HEK293 (cell line): ENCODE results near the gene ARAP3.
A peak's percentile ranks its signal among the peaks of the same experiment; 100 is the strongest.

Experiments
- CTCF ChIA-PET: fragments of 350-600 bp; formaldehyde crosslinking; extraction: SDS; loops from one replicate; lab custom pipeline; 2021; ENCODE audit warnings: antibody characterized with exemption; lab: Yijun Ruan, JAX
- POLR2A ChIA-PET: fragments of 300-600 bp; formaldehyde crosslinking; extraction: SDS; loops from one replicate; lab custom pipeline; 2020; ENCODE audit warnings: antibody characterized with exemption, inconsistent platforms; lab: Yijun Ruan, JAX
- H3K27ac ChIP-seq: fragments of 200-500 bp; sonication (Bioruptor generic); 2 replicates; pipeline ENCODE4 v1.5.1; 2014; ENCODE audit warnings: low read depth, low read length, control low read depth, inconsistent platforms; ENCODE audit errors: extremely low read depth
- H3K36me3 ChIP-seq, 2 experiments: fragments of 200-500 bp in 1 of 2; sonication (Bioruptor generic) in 1 of 2; 1 replicate in 1 of 2; 2 replicates in 1 of 2; pipeline ENCODE4 v1.5.1; 2014 to 2017; ENCODE audit warnings: inconsistent platforms in 2 of 2, low read length in 2 of 2; ENCODE audit not compliant: control insufficient read depth in 2 of 2, insufficient read depth in 1 of 2
- H3K4me1 ChIP-seq: fragments of 200-500 bp; sonication (Bioruptor generic); 2 replicates; pipeline ENCODE4 v1.5.1; 2014; ENCODE audit warnings: mild to moderate bottlenecking, low read length, inconsistent platforms; ENCODE audit not compliant: control insufficient read depth, insufficient read depth
- H3K4me3 ChIP-seq: 2 replicates; pipeline ENCODE4 v1.5.1; 2011; ENCODE audit warnings: low read depth, mild to moderate bottlenecking, control low read depth, low read length, moderate library complexity
- H3K9me3 ChIP-seq: fragments of 200-500 bp; sonication (Bioruptor generic); 2 replicates; pipeline ENCODE4 v1.5.1; 2014; ENCODE audit warnings: low read depth, low read length, inconsistent platforms; ENCODE audit not compliant: control insufficient read depth, insufficient read depth
- EGR2 ChIP-seq: fragments of 450-650 bp; formaldehyde crosslinking; IDR thresholded peaks from 2 replicates; pipeline ENCODE4 v1.5.1; 2016; ENCODE audit warnings: low read depth, missing biosample characterization, missing genetic modification characterization
- FEZF1 ChIP-seq: fragments of 450-650 bp; formaldehyde crosslinking; IDR thresholded peaks from 2 replicates; pipeline ENCODE4 v1.5.1; 2016; ENCODE audit warnings: missing biosample characterization, missing genetic modification characterization
- KLF1 ChIP-seq: fragments of 450-650 bp; formaldehyde crosslinking; IDR thresholded peaks from 2 replicates; pipeline ENCODE4 v1.5.1; 2016; ENCODE audit warnings: missing biosample characterization, missing genetic modification characterization
- KLF10 ChIP-seq: fragments of 450-650 bp; IDR thresholded peaks from 2 replicates; pipeline ENCODE4 v1.5.1; 2018; ENCODE audit warnings: missing biosample characterization, mild to moderate bottlenecking, missing genetic modification characterization
- SP2 ChIP-seq: fragments of 450-650 bp; formaldehyde crosslinking; IDR thresholded peaks from 2 replicates; pipeline ENCODE4 v1.5.1; 2016; ENCODE audit warnings: missing biosample characterization, missing genetic modification characterization
- TCF7L2 ChIP-seq: IDR thresholded peaks from 2 replicates; pipeline ENCODE4 v1.6.1; 2011; ENCODE audit warnings: low read depth, mild to moderate bottlenecking, inconsistent platforms, low read length, moderate library complexity, borderline replicate concordance
- ZNF10 ChIP-seq: fragments of 450-650 bp; formaldehyde crosslinking; IDR thresholded peaks from 2 replicates; pipeline ENCODE4 v1.5.1; 2017; ENCODE audit warnings: missing biosample characterization, missing genetic modification characterization
- ZNF114 ChIP-seq: fragments of 450-650 bp; formaldehyde crosslinking; IDR thresholded peaks from 2 replicates; pipeline ENCODE4 v1.5.0; 2017; ENCODE audit warnings: missing biosample characterization, missing genetic modification characterization
- ZNF211 ChIP-seq: fragments of 450-650 bp; formaldehyde crosslinking; IDR thresholded peaks from 2 replicates; pipeline ENCODE4 v1.5.1; 2016; ENCODE audit warnings: low read depth, missing biosample characterization, missing genetic modification characterization
- ZNF266 ChIP-seq: fragments of 450-650 bp; formaldehyde crosslinking; IDR thresholded peaks from 2 replicates; pipeline ENCODE4 v1.5.1; 2016; ENCODE audit warnings: missing biosample characterization, missing genetic modification characterization, low read depth
- ZNF292 ChIP-seq: fragments of 450-650 bp; formaldehyde crosslinking; IDR thresholded peaks from 2 replicates; pipeline ENCODE4 v1.5.1; 2016; ENCODE audit warnings: low read depth, missing biosample characterization, missing genetic modification characterization, borderline replicate concordance
- ZNF394 ChIP-seq: fragments of 450-650 bp; formaldehyde crosslinking; IDR thresholded peaks from 2 replicates; pipeline ENCODE4 v1.5.1; 2016; ENCODE audit warnings: missing biosample characterization, missing genetic modification characterization, mild to moderate bottlenecking, moderate library complexity, borderline replicate concordance
- ZNF398 ChIP-seq: fragments of 450-650 bp; formaldehyde crosslinking; IDR thresholded peaks from 2 replicates; pipeline ENCODE4 v1.5.1; 2017; ENCODE audit warnings: missing biosample characterization, missing genetic modification characterization
- ZNF514 ChIP-seq: fragments of 450-650 bp; formaldehyde crosslinking; IDR thresholded peaks from 2 replicates; pipeline ENCODE4 v1.5.1; 2016; ENCODE audit warnings: missing biosample characterization, missing genetic modification characterization
- ZNF624 ChIP-seq: fragments of 450-650 bp; formaldehyde crosslinking; IDR thresholded peaks from 2 replicates; pipeline ENCODE4 v1.5.1; 2017; ENCODE audit warnings: missing biosample characterization, missing genetic modification characterization
- ZNF658 ChIP-seq: fragments of 450-650 bp; formaldehyde crosslinking; IDR thresholded peaks from 2 replicates; pipeline ENCODE4; 2016; ENCODE audit warnings: missing biosample characterization, missing genetic modification characterization
- ZNF837 ChIP-seq: fragments of 450-650 bp; formaldehyde crosslinking; IDR thresholded peaks from 2 replicates; pipeline ENCODE4 v1.5.1; 2016; ENCODE audit warnings: missing biosample characterization, missing genetic modification characterization
- TF ChIP-seq, protein P1 (sequence below): fragments of 450-650 bp; formaldehyde crosslinking; IDR thresholded peaks from 2 replicates; pipeline ENCODE4 v1.5.1; 2016; ENCODE audit warnings: missing biosample characterization, missing genetic modification characterization
- TF ChIP-seq, protein P2 (sequence below): fragments of 450-650 bp; formaldehyde crosslinking; IDR thresholded peaks from 2 replicates; pipeline ENCODE4 v1.5.1; 2016; ENCODE audit warnings: missing biosample characterization, missing genetic modification characterization, low read depth
- TF ChIP-seq, protein P3 (sequence below): fragments of 450-650 bp; formaldehyde crosslinking; IDR thresholded peaks from 2 replicates; pipeline ENCODE4 v1.5.1; 2016; ENCODE audit warnings: missing biosample characterization, missing genetic modification characterization
- TF ChIP-seq, protein P4 (sequence below): fragments of 450-650 bp; formaldehyde crosslinking; IDR thresholded peaks from 2 replicates; pipeline ENCODE4 v1.5.1; 2016; ENCODE audit warnings: missing biosample characterization, missing genetic modification characterization
- TF ChIP-seq, protein P5 (sequence below): fragments of 450-650 bp; formaldehyde crosslinking; IDR thresholded peaks from 2 replicates; pipeline ENCODE4 v1.5.1; 2016; ENCODE audit warnings: missing biosample characterization, missing genetic modification characterization

Gene ARAP3

DNA sequence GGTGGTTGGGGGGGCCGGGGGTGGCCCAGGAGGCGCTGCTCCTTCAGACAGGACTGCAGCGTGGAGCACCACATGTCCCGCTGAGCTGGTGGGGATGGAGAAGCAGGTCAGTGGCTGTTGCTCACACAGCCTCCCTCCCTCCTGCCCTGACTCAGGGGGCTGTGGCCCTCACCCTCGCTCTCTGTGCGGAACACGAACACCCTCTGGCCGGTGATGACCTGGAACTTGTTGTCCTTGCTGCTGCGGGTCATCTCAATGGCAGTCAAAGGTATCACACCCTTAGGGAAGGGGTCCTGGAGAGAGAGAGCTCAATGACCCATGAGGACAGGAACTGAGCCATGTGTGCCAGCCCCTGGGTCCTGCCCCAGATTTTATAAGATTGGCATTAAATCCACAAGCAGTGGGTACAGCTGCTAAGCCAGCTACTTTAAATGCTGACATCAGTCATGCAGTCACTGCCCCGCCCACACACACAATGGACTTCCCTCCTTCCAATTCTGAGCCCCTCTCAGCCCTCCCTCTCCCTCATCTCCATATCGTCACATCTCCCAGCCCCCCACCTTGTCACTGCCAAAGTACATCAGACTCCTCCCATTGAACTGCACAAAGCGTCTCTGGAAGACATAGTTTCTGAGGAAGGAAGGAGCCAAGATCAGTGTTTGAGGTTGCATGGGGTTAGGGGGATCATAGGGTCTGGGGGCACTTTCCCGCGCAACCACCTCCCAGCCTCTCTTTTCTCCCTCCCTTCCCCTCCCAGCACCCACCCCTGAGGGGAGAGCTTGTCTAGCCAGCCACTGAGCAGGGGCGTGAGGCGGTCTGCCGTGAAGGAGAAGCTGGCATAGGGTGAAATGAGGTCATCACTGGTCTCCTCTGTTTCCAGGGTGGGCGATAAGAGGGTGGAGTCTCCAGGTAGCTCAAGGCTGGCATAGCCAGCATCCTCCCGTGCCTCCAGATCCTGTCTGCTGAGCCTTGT, 8.9 kb downstream of the ARAP3 start:
- Histone ChIP-seq H3K9me3 (no peaks in the 10 kb centered on the region), H3K4me3 (no peak overlapping the region), H3K4me1 (no peaks in the 10 kb centered on the region), H3K36me3 (peaks cover 0 to 9% of the 10 kb centered on the region in 2 experiments; a peak in 2 of 3 replicates), H3K27ac (no peak overlapping the region)
- ChIA-PET CTCF (interaction anchor here (0.5 to 1.2 kb wide), 7 partner anchors 8 to 516 kb away, joined by 3 to 5 read pairs (median 4); no protein-coding TSS in a partner anchor), POLR2A (interaction anchor here (0.5 to 1.5 kb wide), 3 partner anchors 14 to 81 kb away, joined by 3 to 5 read pairs (median 4); no protein-coding TSS in a partner anchor)
- TF ChIP-seq, protein P1, sequence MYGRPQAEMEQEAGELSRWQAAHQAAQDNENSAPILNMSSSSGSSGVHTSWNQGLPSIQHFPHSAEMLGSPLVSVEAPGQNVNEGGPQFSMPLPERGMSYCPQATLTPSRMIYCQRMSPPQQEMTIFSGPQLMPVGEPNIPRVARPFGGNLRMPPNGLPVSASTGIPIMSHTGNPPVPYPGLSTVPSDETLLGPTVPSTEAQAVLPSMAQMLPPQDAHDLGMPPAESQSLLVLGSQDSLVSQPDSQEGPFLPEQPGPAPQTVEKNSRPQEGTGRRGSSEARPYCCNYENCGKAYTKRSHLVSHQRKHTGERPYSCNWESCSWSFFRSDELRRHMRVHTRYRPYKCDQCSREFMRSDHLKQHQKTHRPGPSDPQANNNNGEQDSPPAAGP (tag by site-specific recombination): peak; percentile 63; the same call in 1 of the 2 replicates
- TF ChIP-seq ZNF10 (tag by site-specific recombination): 0 out of 2 replicates have a peak, but pooled peaks have one; percentile 35
- no peak for TF ChIP-seq ZNF514
- no peak for TF ChIP-seq ZNF266 (tag by site-specific recombination)
- no peak for TF ChIP-seq ZNF624 (tag by site-specific recombination)
- no peak for TF ChIP-seq KLF10 (tag by site-specific recombination)
- peak; percentile 38 for TF ChIP-seq SP2 (tag by site-specific recombination)
- TF ChIP-seq ZNF398 (tag by site-specific recombination): peak; percentile 93
- no peak for TF ChIP-seq ZNF658 (tag by site-specific recombination)
- TF ChIP-seq, protein P2, sequence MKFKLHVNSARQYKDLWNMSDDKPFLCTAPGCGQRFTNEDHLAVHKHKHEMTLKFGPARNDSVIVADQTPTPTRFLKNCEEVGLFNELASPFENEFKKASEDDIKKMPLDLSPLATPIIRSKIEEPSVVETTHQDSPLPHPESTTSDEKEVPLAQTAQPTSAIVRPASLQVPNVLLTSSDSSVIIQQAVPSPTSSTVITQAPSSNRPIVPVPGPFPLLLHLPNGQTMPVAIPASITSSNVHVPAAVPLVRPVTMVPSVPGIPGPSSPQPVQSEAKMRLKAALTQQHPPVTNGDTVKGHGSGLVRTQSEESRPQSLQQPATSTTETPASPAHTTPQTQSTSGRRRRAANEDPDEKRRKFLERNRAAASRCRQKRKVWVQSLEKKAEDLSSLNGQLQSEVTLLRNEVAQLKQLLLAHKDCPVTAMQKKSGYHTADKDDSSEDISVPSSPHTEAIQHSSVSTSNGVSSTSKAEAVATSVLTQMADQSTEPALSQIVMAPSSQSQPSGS (tag by site-specific recombination): 0 out of 2 replicates have a peak, but pooled peaks have one; percentile 13
- TF ChIP-seq ZNF837: no peak
- peak; percentile 43; the same call in 1 of the 2 replicates for TF ChIP-seq KLF1
- TF ChIP-seq EGR2: peak; percentile 80
- TF ChIP-seq, protein P3, sequence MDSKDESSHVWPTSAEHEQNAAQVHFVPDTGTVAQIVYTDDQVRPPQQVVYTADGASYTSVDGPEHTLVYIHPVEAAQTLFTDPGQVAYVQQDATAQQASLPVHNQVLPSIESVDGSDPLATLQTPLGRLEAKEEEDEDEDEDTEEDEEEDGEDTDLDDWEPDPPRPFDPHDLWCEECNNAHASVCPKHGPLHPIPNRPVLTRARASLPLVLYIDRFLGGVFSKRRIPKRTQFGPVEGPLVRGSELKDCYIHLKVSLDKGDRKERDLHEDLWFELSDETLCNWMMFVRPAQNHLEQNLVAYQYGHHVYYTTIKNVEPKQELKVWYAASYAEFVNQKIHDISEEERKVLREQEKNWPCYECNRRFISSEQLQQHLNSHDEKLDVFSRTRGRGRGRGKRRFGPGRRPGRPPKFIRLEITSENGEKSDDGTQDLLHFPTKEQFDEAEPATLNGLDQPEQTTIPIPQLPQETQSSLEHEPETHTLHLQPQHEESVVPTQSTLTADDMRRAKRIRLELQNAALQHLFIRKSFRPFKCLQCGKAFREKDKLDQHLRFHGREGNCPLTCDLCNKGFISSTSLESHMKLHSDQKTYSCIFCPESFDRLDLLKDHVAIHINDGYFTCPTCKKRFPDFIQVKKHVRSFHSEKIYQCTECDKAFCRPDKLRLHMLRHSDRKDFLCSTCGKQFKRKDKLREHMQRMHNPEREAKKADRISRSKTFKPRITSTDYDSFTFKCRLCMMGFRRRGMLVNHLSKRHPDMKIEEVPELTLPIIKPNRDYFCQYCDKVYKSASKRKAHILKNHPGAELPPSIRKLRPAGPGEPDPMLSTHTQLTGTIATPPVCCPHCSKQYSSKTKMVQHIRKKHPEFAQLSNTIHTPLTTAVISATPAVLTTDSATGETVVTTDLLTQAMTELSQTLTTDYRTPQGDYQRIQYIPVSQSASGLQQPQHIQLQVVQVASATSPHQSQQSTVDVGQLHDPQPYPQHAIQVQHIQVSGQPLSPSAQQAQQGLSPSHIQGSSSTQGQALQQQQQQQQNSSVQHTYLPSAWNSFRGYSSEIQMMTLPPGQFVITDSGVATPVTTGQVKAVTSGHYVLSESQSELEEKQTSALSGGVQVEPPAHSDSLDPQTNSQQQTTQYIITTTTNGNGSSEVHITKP (tag by site-specific recombination): 0 out of 2 replicates have a peak, but pooled peaks have one; percentile 11
- no peak for TF ChIP-seq TCF7L2
- peak; percentile 79 for TF ChIP-seq ZNF394 (tag by site-specific recombination)
- TF ChIP-seq, protein P4, sequence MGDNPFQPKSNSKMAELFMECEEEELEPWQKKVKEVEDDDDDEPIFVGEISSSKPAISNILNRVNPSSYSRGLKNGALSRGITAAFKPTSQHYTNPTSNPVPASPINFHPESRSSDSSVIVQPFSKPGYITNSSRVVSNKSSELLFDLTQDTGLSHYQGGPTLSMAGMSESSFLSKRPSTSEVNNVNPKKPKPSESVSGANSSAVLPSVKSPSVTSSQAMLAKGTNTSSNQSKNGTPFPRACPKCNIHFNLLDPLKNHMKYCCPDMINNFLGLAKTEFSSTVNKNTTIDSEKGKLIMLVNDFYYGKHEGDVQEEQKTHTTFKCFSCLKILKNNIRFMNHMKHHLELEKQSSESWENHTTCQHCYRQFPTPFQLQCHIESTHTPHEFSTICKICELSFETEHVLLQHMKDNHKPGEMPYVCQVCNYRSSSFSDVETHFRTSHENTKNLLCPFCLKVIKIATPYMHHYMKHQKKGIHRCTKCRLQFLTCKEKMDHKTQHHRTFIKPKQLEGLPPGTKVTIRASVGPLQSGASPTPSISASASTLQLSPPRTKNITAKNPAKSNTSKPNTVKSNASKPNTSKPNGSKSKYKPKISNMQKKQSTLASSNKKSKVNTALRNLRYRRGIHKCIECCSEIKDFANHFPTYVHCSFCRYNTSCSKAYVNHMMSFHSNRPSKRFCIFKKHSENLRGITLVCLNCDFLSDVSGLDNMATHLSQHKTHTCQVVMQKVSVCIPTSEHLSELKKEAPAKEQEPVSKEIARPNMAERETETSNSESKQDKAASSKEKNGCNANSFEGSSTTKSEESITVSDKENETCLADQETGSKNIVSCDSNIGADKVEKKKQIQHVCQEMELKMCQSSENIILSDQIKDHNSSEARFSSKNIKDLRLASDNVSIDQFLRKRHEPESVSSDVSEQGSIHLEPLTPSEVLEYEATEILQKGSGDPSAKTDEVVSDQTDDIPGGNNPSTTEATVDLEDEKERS (tag by site-specific recombination): no peak
- TF ChIP-seq ZNF211 (tag by site-specific recombination): no peak
- TF ChIP-seq ZNF114 (tag by site-specific recombination): no peak
- TF ChIP-seq, protein P5, sequence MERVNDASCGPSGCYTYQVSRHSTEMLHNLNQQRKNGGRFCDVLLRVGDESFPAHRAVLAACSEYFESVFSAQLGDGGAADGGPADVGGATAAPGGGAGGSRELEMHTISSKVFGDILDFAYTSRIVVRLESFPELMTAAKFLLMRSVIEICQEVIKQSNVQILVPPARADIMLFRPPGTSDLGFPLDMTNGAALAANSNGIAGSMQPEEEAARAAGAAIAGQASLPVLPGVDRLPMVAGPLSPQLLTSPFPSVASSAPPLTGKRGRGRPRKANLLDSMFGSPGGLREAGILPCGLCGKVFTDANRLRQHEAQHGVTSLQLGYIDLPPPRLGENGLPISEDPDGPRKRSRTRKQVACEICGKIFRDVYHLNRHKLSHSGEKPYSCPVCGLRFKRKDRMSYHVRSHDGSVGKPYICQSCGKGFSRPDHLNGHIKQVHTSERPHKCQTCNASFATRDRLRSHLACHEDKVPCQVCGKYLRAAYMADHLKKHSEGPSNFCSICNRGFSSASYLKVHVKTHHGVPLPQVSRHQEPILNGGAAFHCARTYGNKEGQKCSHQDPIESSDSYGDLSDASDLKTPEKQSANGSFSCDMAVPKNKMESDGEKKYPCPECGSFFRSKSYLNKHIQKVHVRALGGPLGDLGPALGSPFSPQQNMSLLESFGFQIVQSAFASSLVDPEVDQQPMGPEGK (tag by site-specific recombination): peak; percentile 73; the same call in 1 of the 2 replicates
- TF ChIP-seq FEZF1 (tag by site-specific recombination): no peak
- no peak for TF ChIP-seq ZNF292
